Transverse colon (tissue), 4 donors: ENCODE results near the gene ZNF341. TPM values are rescaled to one million over a fixed set of nuclear protein-coding genes. Genes with fewer than 3 reads are reported as not detected.
"Not testable (repeated sequence)": the region's sequence is repeated elsewhere in the genome, so short reads cannot be mapped to it uniquely, and the experiment has no call there.

Experiments used
- DNase-seq: peaks from one replicate; pipeline ENCODE4 v3.0.0-alpha.2; 2019
- H3K27ac ChIP-seq, 4 donors: fragments of 200-600 bp; sonication (generic); 2 replicates each; pipeline ENCODE4 v1.5.1; 2016 to 2018; ENCODE audit warnings: inconsistent platforms in 4 of 4
- H3K27me3 ChIP-seq: fragments of 200-600 bp; sonication (generic); 2 replicates; pipeline ENCODE4 v1.5.1; 2017; ENCODE audit warnings: inconsistent platforms
- H3K36me3 ChIP-seq, 4 donors: fragments of 200-600 bp; sonication (generic); 2 replicates each; pipeline ENCODE4 v1.5.1; 2017 to 2019; ENCODE audit warnings: inconsistent platforms in 4 of 4
- H3K4me1 ChIP-seq, 4 donors: fragments of 200-600 bp; sonication (generic); 2 replicates each; pipeline ENCODE4 v1.5.1; 2017 to 2020; ENCODE audit warnings: inconsistent platforms in 4 of 4
- H3K4me3 ChIP-seq, 4 donors: fragments of 200-600 bp; sonication (generic); 1 replicate in 1 of 4; 2 replicates in 3 of 4; pipeline versions ENCODE4 v1.5.1 to v1.6.1; 2017 to 2019; ENCODE audit warnings: inconsistent platforms in 4 of 4
- H3K9me3 ChIP-seq, 2 donors: fragments of 200-600 bp; sonication (generic); 2 replicates each; pipeline ENCODE4 v1.5.1; 2017 to 2019; ENCODE audit warnings: inconsistent platforms in 2 of 2
- EP300 ChIP-seq: sonication (generic); formaldehyde crosslinking; IDR thresholded peaks from one replicate; pipeline ENCODE4 v1.6.1; 2017; ENCODE audit warnings: antibody characterized with exemption, low read depth
- POLR2A ChIP-seq: fragments of 450-650 bp; IDR thresholded peaks from one replicate; pipeline ENCODE4 v1.6.1; 2016; ENCODE audit warnings: antibody characterized with exemption, mild to moderate bottlenecking, moderate library complexity
- POLR2AphosphoS5 ChIP-seq, 3 donors: sonication (generic); formaldehyde crosslinking; IDR thresholded peaks; one replicate each; pipeline ENCODE4 v1.6.1; 2016; ENCODE audit warnings: antibody characterized with exemption in 3 of 3
- WGBS, 2 donors: methylation state at CpG; one replicate each; pipeline ENCODE4 v1.1.5; 2018; ENCODE audit warnings: low coverage in 1 of 2; 5-methylcytosine and 5-hydroxymethylcytosine counted together
- in situ Hi-C, 4 donors: fragments of 200-750 bp; cut with MboI; loops; one replicate each; pipeline versions ENCODE4 v1.15.0 to v1.15.1; 2017; ENCODE audit warnings: low sequenced_read_pairs in 3 of 4, low pct_ligation_motif_present in 1 of 4, low pct_unique_long_range_greater_than_20kb in 1 of 4
- intact Hi-C: fragments of 100-400 bp; cut with DNase I; formaldehyde crosslinking; loops from one replicate; pipeline ENCODE4 v1.15.1; 2023; ENCODE audit warnings: low total_unique reads
- total RNA-seq, 4 donors: library from RNA; depleted of rRNA; stranded (reverse); fragments of >200 nt; gene quantifications; one replicate each; pipeline ENCODE4 v1.1.0, GENCODE V29; 2016
- TF ChIP-seq, protein P1 (sequence below), 5 experiments: fragments of 200-600 bp in 3 of 5; fragments of 450-650 bp in 2 of 5; sonication (generic) in 3 of 5; IDR thresholded peaks; 1 replicate in 2 of 5; 2 replicates in 3 of 5; pipeline ENCODE4 v1.5.1; 2016 to 2017; ENCODE audit warnings: antibody characterized with exemption in 5 of 5, inconsistent platforms in 3 of 5, mild to moderate bottlenecking in 2 of 5, moderate library complexity in 1 of 5

ZNF341 gene
- total RNA-seq, 4 donors from 2014 or later = 3.8 to 7.2 (median 7.1) TPM

DNA sequence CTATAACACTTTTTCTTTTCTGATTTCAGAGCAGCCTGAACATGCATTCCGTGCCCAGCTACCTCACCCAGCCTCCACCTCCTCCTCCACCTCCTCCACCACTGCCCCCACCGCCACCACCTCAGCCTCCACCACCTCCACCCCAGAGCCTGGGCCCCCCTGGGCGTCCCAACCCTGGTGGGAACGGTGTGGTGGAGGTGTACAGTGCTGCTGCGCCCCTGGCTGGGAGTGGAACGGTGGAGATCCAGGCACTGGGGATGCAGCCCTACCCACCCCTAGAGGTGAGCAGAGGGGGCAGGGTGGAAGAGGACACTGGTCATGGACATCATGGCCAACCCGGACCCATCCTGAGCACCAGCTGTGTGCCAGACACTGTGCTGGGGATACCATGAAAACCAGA, 21.3 kb downstream of the ZNF341 start:
- Histone ChIP-seq H3K36me3 (peaks cover 0 to 14% (median 0%) of the 10 kb centered on the region in 4 donors), H3K27me3 (no peaks in the 10 kb centered on the region), H3K27ac (no peak overlapping the region), H3K9me3 (peaks cover 0 to 9% of the 10 kb centered on the region in 2 donors), H3K4me3 (no peak overlapping the region), H3K4me1 (no peaks in the 10 kb centered on the region)
- intact Hi-C loops = no loop called here
- TF ChIP-seq POLR2AphosphoS5 (IDR thresholded peaks at IDR 0.05) = no peak
- in situ Hi-C loops = no loop called here
- DNase-seq = no peak
- WGBS, 2 donors = 98 to 100% methylated on average over 1 to 7 of the region's 7 CpGs

DNA sequence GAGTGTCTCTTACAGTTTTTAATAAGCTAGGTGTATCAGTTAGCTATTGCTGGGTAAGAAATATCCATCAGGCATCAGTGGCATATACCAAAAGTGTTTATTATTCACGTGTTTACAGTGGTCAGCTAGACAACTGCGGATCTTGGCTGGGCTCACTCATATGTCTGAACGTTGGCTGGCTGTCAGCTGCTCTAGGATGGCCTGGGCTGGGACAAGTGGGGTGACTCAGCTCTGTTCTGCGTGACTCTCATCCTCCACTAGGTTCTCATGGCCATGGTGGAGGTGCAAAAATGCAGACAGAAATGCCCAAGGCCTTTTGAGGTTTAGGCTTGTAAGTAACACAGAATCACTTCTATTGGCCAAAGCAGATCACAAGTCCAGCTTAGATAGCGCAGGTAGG, 22.0 kb downstream of the ZNF341 start:
- intact Hi-C loops (no loop called here), in situ Hi-C loops (no loop called here)
- Histone ChIP-seq H3K27me3 (no peaks in the 10 kb centered on the region), H3K4me3 (no peak overlapping the region), H3K36me3 (peaks cover 0 to 14% (median 0%) of the 10 kb centered on the region in 4 donors), H3K4me1 (no peaks in the 10 kb centered on the region), H3K9me3 (peaks cover 0 to 9% of the 10 kb centered on the region in 2 donors), H3K27ac (no peak overlapping the region)
- TF ChIP-seq POLR2AphosphoS5 (IDR thresholded peaks at IDR 0.05) = no peak
- TF ChIP-seq, protein P1, sequence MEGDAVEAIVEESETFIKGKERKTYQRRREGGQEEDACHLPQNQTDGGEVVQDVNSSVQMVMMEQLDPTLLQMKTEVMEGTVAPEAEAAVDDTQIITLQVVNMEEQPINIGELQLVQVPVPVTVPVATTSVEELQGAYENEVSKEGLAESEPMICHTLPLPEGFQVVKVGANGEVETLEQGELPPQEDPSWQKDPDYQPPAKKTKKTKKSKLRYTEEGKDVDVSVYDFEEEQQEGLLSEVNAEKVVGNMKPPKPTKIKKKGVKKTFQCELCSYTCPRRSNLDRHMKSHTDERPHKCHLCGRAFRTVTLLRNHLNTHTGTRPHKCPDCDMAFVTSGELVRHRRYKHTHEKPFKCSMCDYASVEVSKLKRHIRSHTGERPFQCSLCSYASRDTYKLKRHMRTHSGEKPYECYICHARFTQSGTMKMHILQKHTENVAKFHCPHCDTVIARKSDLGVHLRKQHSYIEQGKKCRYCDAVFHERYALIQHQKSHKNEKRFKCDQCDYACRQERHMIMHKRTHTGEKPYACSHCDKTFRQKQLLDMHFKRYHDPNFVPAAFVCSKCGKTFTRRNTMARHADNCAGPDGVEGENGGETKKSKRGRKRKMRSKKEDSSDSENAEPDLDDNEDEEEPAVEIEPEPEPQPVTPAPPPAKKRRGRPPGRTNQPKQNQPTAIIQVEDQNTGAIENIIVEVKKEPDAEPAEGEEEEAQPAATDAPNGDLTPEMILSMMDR (IDR thresholded peaks at IDR 0.05) = no peak
- no peak for DNase-seq
- 83 to 84% methylated on average over 3 to 5 of the region's 5 CpGs for WGBS, 2 donors

DNA sequence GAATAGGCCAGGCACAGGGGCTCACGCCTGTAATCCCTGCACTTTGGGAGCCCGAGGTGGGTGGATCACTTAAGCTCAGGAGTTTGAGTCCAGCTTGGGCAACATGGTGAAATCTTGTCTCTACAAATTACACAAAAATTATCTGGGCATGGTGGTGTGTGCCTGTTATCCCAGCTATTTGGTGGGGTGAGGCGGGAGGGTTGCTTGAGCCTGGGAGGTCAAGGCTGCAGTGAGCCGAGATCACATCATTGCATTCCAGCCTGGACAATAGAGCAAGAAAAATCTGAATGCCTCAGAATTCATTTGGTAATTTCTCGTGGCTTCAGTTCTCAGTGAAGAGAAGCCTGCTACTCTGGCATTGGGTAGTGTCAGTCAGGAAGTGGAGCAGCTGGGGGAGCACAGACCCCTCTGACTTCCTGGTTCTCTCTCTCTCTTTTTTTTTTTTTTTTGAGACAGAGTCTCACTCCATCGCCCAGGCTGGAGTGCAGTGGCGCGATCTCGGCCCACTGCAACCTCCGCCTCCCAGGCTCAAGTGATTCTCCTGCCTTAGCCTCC, 24.2 kb downstream of the ZNF341 start:
- WGBS, 2 donors = 80 to 94% methylated on average over 1 to 10 of the region's 10 CpGs
- DNase-seq, H3K4me3 ChIP-seq, intact Hi-C loops, H3K9me3 ChIP-seq, H3K27ac ChIP-seq, H3K4me1 ChIP-seq, H3K27me3 ChIP-seq, in situ Hi-C loops: not testable (repeated sequence)
- H3K36me3 ChIP-seq = peaks cover 0 to 14% (median 0%) of the 10 kb centered on the region in 4 donors

DNA sequence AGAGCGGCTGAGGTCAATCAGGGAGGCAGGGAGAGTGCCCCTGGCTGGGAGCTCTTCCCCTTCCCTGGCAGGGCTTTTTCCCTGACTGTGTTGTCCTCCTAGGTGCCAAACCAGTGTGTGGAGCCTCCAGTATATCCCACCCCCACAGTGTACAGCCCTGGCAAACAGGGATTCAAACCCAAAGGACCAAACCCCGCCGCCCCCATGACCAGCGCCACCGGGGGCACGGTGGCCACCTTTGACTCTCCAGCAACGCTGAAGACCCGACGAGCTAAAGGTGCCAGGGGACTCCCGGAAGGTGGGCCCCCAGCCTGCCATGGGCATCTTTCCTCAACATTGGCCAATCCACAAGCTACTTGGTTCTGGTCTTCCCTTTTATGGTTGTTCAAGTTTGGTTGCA, 25.2 kb downstream of the ZNF341 start:
- intact Hi-C loops = no loop called here
- no peak for DNase-seq
- Histone ChIP-seq H3K4me3 (no peak overlapping the region), H3K27me3 (no peaks in the 10 kb centered on the region), H3K27ac (no peak overlapping the region), H3K9me3 (peaks cover 0 to 9% of the 10 kb centered on the region in 2 donors), H3K36me3 (peaks cover 0 to 14% (median 0%) of the 10 kb centered on the region in 4 donors), H3K4me1 (no peaks in the 10 kb centered on the region)
- in situ Hi-C loops = no loop called here
- no peak for TF ChIP-seq EP300
- no peak for TF ChIP-seq POLR2A
- WGBS, 2 donors = 96% methylated on average over 10 of the region's 10 CpGs; no CpG with 5 or more reads in 1 of the 2 donors

GRCh38 chr20:33757458-33757857, 25.7 kb downstream of the ZNF341 start:
- in situ Hi-C loops (no loop called here), intact Hi-C loops (no loop called here)
- peaks cover 0 to 14% (median 0%) of the 10 kb centered on the region in 4 donors for H3K36me3 ChIP-seq
- no peak overlapping the region for H3K4me3 ChIP-seq
- H3K4me1 ChIP-seq = no peaks in the 10 kb centered on the region
- TF ChIP-seq POLR2AphosphoS5 (IDR thresholded peaks at IDR 0.05) (no peak), POLR2A (no peak), EP300 (no peak)
- TF ChIP-seq, protein P1 (IDR thresholded peaks at IDR 0.05) = no peak
- DNase-seq = no peak
- peaks cover 0 to 9% of the 10 kb centered on the region in 2 donors for H3K9me3 ChIP-seq
- 93 to 100% methylated on average over 1 of the region's 1 CpG for WGBS, 2 donors
- H3K27ac ChIP-seq = no peak overlapping the region
- H3K27me3 ChIP-seq = no peaks in the 10 kb centered on the region
